Brain pericyte (primary cell): Measurements from ENCODE around the gene MACROD1.
"Not testable (repeated sequence)": the region's sequence is repeated elsewhere in the genome, so short reads cannot be mapped to it uniquely, and the experiment has no call there.

Source experiments
- DNase-seq: peaks from one replicate; pipeline ENCODE4 v3.0.0-alpha.2; 2012; ENCODE audit warnings: low read depth, low spot score

MACROD1 gene

DNA sequence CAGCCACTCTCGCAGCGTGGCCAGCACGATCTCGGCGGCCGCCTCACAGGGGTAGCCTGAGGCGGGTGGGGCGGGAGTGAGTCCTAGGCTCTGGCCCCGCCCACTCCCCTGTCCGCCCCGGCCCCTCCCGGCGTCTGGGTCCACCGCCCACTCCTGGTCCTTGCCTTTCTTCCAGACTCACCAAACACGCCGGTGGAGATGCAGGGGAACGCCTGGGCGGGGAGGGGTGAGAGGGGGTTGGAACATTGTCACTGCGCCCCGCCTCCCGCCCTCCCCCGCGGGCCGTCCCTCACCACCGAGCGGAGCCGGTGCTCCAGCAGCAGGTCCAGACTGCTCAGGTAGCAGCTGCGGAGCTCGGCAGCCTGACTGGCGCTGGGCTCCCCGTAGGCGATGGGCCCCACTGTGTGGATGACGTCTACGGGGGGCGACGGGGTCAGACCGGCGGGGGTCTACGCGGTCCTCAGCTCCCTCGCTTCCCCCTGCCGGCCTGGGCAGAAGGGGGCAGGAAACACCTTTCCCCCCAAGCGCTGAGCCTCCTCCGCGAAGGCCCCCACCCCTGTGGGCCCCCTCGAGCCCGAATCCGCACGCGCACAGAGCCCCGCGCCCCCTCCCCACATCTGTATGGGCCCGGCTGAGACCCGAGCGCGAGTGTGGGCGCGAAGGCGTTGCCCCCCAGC is 166.4 kb downstream of the MACROD1 start:
- DNase-seq: no peak

DNA sequence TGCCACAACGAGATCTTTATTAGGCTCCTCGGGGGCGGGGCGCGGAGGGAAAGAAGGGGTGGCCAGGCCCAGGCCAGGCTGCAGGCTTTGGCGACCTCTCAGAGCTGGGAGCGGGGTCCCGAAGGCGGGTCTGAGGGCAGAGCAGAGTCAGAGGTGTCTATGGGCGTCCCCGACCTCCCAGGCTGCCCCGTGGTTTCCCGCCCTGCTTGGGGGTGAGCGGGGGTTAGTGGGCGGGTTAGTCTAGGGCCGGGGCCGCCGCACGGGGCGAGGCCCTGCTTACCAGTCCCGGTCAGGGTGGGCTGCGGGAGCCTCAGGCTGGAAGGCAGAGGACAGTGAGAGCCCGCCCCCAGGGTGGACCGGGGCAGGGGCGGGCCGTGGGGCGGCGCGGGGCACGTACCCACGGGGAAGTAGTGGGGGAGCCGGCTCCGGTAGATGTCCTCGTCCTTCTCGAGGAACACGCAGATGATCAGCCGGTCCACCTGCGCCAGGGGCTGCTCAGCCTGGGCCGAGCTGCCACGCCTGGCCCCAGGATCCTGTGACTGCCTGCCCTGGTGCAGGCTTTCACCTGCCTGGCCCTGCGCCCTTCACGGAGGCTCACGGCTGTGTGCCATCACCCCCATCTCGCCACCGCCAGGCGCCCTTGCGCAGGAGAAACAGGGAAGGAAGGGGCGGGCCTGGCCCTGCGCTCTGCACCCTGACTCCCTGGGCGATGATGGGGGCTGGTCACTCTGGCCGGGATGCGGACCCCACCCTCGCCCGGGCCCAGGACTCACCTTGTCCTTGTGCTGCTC is 167.2 kb downstream of the MACROD1 start:
- no peak for DNase-seq

DNA sequence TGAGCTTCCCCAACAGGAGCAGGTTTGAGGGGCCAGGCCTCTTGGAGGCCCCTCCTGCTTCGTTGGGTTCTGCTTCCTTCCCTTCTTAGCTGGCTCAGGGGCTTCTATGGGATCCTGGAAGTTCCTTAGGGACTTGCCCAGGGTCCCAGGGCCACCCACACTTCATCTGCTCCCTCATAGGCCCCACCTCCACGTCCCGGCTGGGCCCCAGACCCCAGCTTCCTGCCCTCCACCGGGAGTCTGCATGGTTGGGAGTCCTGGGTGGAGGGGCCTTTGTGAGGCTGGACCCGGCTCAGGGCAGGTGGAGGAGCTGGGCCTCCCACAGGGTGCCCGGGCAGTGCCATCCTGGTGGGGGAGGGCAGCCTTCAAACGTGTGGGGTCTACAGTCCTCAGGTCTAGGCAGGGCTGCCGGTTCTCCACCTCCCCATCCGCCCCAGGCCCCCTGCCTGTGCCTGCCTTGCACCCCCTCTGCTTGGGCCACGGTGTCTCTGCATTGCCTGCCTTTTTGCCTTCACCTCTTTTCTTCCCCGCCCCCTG is 168.0 kb downstream of the MACROD1 start:
- DNase-seq: no peak

DNA sequence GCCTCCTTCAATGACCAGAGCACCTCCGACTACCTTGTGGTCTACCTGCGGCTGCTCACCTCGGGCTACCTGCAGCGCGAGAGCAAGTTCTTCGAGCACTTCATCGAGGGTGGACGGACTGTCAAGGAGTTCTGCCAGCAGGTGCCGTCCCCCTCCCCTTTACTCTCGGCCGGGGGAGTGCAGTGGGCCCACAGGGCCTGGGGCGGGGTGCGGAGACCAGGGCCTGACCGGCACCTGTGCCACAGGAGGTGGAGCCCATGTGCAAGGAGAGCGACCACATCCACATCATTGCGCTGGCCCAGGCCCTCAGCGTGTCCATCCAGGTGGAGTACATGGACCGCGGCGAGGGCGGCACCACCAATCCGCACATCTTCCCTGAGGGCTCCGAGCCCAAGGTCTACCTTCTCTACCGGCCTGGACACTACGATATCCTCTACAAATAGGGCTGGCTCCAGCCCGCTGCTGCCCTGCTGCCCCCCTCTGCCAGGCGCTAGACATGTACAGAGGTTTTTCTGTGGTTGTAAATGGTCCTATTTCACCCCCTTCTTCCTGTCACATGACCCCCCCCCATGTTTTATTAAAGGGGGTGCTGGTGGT is 168.7 kb downstream of the MACROD1 start:
- DNase-seq: no peak

DNA sequence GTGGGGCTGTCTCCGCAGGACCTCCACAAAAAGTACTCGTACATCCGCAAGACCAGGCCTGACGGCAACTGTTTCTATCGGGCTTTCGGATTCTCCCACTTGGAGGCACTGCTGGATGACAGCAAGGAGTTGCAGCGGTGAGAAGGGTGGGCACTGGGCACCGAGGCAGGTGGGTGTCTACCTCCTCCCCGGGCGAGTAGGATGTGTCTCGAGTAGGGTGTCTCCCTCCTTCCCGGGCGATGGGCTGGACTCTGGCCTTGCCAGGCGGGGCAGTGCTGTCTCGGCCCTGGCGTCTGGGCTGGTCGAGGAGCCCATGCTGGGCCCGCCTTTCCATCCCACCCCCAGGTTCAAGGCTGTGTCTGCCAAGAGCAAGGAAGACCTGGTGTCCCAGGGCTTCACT is 169.4 kb downstream of the MACROD1 start:
- DNase-seq: no peak

DNA sequence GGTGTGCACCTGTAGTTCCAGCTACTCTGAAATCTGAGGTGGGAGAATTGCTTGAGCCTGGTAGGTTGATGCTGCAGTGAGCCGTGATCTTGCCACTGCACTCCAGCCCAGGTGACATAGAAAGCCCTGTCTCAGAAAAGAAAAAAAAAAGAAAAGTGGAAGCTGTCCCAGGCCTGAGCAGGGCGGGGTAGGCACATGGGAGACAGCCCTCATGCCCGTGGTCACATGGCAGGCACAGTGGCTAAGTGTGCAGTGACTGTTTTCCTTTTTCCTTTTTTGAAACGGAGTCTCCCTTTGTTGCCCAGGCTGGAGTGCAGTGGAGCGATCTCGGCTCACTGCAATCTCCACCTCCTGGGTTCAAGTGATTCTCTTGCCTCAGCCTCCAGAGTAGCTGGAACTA is 171.9 kb downstream of the MACROD1 start:
- no peak for DNase-seq

DNA sequence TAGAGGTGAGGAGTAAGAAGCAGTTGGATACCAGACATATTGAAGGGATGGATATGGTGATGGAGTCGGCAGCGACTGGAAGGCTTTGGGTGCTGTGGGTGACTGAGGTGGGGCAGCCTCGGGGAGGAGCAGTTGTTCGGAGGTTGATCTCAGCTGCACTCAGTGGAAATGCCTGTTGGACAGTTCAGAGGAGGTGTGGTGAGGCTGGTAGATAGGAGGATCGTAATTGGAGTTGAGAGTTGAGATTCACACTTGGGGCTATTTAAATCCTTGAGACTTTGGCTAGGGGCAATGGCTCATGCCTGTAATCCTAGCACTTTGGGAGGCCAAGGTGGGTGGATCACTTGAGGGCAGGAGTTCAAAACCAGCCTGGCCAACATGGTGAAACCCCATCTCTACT is 172.8 kb downstream of the MACROD1 start:
- no peak for DNase-seq

DNA sequence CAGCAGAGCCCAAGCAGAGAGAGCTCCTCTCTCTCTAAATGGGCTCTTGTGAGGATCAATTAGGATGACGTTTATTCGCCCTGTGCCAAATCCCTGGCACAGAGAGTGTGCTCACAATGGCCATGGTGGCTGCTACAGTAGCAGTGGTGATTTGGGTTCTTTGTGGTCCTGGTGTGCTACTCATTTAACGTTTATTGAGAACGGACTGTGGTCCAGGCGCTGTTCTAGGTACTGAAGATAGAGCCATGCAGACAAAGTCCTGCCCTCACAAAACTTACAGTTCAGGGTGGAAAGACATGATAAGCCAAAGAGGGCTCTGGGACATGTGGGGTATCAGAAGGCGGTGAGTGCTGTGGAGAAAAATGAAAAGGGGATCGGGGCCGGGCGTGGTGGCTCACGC is 174.4 kb downstream of the MACROD1 start:
- no peak for DNase-seq

DNA sequence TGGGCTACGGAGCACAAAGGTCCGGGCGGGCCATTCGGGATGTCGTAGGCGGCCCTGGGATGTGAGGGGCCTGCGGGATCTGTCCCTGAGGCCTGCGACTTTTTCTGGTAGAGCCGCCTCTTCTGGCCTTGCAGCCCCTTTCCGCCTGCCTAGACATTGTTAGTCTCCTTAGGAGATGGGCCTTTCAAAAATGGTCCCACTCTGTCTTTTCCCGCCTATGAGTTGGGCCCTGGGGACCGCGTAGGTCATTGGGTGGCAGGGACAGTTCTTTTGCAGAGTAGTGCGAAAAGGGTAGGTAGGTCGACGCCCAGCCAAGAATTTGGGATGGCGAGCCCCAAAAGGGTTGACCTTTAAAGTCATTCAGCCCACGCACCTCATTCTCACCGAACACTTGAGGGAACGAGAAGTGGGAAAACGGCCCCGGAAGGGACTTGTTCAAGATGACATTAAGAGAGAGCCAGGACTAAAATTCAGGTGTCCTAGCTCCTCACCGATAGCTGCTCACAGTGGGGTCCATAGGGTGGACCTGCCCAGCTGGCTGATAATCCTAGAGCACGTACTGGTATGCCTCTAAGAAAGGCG is 178.9 kb downstream of the MACROD1 start:
- DNase-seq: no peak

DNA sequence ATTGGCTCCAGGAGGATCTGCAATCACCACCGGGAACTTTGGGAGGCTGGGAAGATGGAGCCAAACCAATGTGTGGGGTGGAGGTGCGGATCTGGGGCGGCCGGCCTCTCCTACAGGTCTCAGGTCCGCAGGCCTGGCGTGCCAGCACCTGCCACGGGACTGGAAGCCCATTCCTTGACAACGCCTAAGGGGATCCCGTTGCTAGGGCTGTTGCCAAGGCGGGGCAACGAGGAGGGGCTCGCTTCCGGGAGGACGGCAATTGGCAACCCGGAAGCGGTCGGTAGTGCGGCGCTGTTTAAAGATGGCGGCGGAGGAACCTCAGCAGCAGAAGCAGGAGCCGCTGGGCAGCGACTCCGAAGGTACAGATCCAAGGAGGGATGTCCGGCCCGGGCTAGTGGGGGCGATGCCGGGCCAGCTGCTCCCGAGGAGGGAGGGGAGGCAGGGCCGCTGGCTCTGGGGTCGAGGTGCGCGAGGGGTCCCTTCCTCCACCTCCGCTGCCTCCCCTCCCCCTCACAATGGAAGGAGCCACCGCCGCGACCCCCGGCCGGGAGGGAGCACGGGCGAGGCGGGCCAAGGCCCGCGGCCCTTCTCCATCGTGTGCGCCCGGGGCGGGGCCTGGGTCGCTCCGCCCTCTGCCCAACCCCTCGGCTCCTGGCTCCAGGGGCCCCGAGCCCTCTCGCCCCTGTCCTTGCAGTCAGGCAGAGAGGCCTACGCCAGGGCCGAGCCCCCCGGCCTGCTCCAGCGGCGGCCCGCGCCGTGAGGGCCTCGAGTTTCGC is 179.6 kb downstream of the MACROD1 start, which contains the start of gene OTUB1:
TSS of gene OTUB1 (plus strand) at position 283 of the 776 bp plus-strand sequence. CDS start at position 302, 19 bp downstream.
- DNase-seq: no peak

DNA sequence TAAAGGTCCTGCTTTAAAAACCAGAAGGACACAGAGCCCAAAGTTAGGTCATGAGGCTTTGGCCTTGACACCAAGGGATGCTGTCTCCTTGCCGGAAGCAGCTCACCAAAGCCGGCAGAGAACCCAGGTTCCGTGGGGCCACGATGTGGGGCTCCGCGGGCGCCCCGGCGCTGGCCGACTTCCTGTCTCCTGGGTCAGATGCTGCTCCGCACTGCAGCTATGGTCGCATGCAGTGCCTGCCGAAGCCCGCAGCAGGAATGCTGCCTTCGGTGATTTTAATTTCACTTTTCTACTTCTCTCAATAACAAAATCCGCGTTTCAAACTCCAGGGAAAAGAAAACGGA is 180.1 kb downstream of the MACROD1 start:
- DNase-seq: no peak

DNA sequence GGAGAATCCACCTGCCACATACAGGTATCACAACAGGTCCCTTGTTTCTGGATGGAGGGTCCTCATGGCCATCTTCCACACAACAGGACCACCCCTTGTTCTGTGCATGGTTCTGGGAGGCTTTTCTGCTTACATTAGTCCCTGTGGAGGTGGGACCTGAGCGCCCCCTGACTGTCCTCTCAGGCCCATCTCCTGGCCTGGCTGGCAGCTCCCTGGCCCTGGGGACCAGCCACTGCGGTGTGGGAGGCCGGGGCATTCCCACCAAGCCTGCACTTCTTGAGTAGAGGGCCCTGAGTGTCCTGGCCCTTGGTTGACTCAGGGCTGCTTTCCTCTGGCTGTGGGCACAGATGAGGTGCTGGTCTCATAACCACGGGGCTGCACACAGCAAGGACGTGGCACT is 186.5 kb downstream of the MACROD1 start:
- DNase-seq: no peak

DNA sequence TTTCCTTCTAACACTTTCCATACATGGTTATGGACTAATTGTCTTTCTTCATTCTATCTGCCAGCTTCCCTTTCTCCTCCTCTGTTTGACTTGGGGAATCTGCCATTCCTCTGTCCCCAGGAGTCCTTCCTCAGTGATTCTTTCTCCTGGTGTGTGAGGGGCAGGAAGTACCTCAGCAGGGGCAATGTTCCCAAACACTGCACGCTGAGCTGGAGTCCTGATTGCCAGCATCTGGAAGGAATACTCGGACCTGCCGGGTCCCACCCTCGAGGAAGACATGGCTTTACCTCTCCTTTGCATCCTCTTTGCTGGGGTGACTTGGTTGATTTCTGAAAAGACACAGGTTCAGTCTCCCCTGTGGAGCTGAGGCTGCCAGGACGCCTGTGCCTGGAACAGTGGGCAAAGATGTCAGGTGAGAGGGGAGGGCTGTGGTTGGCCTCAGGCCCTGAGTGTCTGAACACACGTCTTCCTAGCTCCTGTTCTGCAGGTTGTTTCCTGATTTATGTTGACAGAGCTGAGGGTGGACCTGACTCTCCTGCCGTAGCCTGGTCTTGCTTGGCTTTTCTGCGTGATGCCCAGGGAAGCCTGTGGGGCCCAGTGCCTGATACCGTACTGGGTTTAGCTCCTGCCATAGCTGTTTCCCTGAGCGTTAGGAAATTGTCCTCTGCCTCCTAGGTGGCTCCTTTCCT is 187.2 kb downstream of the MACROD1 start:
- DNase-seq: no peak

DNA sequence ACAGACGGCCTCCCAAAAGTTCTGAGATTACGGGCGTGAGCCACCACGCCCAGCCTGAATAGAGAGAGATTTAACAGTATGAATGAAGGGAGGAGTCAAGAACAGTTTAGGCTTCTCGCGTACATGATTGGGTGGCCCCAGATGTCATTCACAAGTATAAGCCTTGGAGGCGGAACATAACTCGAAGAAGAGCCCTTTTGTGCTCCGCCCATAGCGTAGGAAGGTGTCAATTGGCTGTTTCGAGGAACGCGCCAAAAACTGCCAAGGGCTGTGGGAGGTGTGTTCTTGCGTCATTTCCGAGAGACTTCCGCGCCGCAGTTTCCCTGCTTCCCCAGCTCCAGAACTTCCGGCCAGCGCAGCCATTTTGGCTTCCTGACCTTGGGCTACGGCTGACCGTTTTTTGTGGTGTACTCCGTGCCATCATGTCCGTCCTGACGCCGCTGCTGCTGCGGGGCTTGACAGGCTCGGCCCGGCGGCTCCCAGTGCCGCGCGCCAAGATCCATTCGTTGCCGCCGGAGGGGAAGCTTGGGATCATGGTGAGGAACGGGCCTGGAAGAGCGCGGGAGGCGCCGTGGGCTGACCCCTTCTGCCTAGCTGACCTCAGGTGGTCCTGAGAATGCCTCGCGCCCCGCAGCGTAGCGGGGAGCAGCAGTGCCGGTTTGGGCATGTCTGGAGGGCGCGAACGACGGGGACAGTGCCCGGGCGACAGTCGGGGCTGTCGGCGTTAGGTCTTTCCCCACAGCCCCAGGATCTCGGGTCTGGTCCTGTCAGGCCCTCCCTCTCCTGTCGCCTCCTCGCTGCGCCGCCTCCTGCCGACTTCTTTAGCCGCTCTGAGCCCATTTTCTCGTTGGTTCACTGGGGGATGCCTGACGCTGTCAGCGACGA is 191.4 kb downstream of the MACROD1 start, which contains the start of gene COX8A:
TSS of gene COX8A (plus strand) at position 362 of the 885 bp plus-strand sequence. CDS start at position 423, 61 bp downstream.
- peak; percentile 98 for DNase-seq

DNA sequence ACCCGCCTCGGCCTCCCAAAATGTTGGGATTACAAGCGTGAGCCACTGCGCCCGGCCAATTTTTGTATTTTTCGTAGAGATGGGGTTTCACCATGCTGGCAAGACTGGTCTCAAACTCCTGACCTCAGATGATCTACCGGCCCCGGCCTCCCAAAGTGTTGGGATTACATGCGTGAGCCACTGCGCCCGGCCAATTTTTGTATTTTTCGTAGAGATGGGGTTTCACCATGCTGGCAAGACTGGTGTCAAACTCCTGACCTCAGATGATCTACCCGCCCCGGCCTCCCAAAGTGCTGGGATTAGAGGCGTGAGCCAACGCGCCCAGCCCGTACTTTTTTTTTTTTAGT is 192.0 kb downstream of the MACROD1 start:
- not testable (repeated sequence) for DNase-seq

DNA sequence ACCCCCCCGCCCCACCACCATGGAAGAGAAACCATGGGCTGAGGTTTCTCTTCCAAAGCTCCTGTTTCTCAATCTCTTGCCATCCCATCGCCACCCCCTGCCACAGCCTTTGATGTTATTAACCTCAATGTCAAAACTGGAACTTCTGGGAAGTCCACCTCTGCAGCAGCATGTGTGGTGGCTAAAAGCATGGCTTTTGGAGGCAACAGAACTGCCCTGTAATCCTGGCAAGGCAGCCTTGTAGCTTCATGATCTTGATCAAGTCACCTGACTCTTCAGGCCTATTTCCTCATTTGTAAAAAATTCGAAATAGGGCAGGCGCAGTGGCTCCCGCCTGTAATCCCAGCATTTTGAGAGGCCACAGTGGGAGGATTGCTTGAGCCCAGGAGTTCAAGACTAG is 195.0 kb downstream of the MACROD1 start:
- no peak for DNase-seq

DNA sequence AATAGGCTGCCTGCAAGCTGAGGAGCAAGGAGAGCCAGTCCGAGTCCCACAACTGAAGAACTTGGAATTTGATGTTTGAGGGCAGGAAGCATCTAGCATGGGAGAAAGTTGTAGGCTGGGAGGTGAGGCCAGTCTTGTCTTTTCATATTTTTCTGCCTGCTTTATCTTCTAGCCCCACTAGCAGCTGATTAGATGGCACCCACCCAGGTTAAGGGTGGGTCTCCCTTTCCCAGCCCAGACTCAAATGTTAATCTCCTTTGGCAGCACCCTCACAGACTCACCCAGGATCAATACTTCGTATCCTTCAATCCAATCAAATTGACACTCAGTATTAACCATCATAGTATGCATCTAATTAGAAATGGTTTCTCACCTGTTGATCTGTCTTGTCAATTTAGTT is 196.5 kb downstream of the MACROD1 start:
- DNase-seq: no peak

DNA sequence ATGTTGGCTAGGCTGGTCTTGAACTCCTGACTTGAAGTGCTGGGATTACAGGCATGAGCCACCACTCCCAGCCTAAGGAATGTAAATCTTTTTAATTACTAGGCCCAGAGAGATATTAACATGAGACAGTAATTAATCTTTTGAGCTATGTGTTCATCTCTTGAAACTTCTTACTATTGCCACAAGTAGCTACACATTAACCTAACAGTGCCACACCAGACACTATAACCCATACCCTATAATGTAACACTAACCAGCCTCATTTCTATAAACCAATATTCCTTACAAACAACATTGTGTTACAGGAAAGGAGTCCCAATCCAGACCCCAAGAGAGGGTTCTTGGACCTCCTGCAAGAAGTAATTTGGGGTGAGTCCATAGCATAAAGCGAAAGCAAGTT is 199.5 kb downstream of the MACROD1 start:
- no peak for DNase-seq

DNA sequence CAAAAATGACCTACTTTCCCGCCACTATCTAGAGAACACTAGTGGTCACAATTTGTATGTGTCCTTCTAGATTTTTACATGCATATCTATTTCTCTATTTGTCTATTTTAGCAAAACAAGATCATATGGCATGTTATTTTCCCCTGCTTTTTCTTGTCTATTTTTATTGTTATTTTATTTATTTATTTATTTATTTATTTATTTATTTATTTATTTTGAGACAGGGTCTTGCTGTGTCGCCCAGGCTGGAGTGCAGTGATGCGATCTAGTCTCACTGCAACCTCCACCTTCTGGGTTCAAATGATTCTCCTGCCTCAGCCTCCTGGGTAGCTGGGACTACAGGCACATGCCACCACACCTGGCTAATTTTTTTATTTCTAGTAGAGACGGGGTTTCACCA is 202.0 kb downstream of the MACROD1 start:
- DNase-seq: not testable (repeated sequence)
